Activated CD8-positive, alpha-beta memory T cell treated with anti-CD3 and anti-CD28 coated beads, Interleukin-2, amount 50 U/mL, for 48 hours (primary cell): Measurements from ENCODE around the gene CRYL1.
"Not testable (repeated sequence)": the region's sequence is repeated elsewhere in the genome, so short reads cannot be mapped to it uniquely, and the experiment has no call there.

Source experiments
- DNase-seq: peaks from one replicate; pipeline ENCODE4 v3.0.0-alpha.2; 2020

CRYL1 gene

GRCh38 chr13:20446900-20447299 lies 78.8 kb downstream of the CRYL1 start:
- DNase-seq, result no peak

- DNase-seq, result no peak
These were observed 79.3 kb downstream of the CRYL1 start for GRCh38 chr13:20446405-20446804.

- DNase-seq, result no peak
These were observed 82.8 kb downstream of the CRYL1 start for GRCh38 chr13:20442798-20443381.

GRCh38 chr13:20442375-20442774 lies 83.3 kb downstream of the CRYL1 start:
- DNase-seq, result no peak

GRCh38 chr13:20441879-20442278 lies 83.8 kb downstream of the CRYL1 start:
- DNase-seq, result no peak

GRCh38 chr13:20441056-20441455 lies 84.6 kb downstream of the CRYL1 start:
- no peak for DNase-seq

GRCh38 chr13:20439261-20439660 lies 86.4 kb downstream of the CRYL1 start:
- DNase-seq, result no peak

- no peak for DNase-seq
These were observed 86.9 kb downstream of the CRYL1 start for GRCh38 chr13:20438801-20439200.

GRCh38 chr13:20436505-20436904 lies 89.2 kb downstream of the CRYL1 start:
- DNase-seq, result no peak

- no peak for DNase-seq
These were observed 89.9 kb downstream of the CRYL1 start for GRCh38 chr13:20435616-20436368.

GRCh38 chr13:20434210-20434609 lies 91.4 kb downstream of the CRYL1 start:
- not testable (repeated sequence) for DNase-seq

- no peak for DNase-seq
These were observed 93.8 kb downstream of the CRYL1 start for GRCh38 chr13:20431687-20432384.

GRCh38 chr13:20431080-20431479 lies 94.6 kb downstream of the CRYL1 start:
- no peak for DNase-seq

- DNase-seq, result no peak
These were observed 95.4 kb downstream of the CRYL1 start for GRCh38 chr13:20430296-20430695.

GRCh38 chr13:20429682-20430081 lies 96.0 kb downstream of the CRYL1 start:
- DNase-seq, result no peak

- DNase-seq, result no peak
These were observed 96.7 kb downstream of the CRYL1 start for GRCh38 chr13:20428666-20429644.

- DNase-seq, result no peak
These were observed 98.8 kb downstream of the CRYL1 start for GRCh38 chr13:20426766-20427448.

GRCh38 chr13:20425819-20426219 lies 99.8 kb downstream of the CRYL1 start:
- no peak for DNase-seq

GRCh38 chr13:20424949-20425348 lies 100.7 kb downstream of the CRYL1 start:
- DNase-seq, result no peak

GRCh38 chr13:20424559-20424852 lies 101.2 kb downstream of the CRYL1 start:
- no peak for DNase-seq

- DNase-seq, result no peak
These were observed 103.3 kb downstream of the CRYL1 start for GRCh38 chr13:20422362-20422761.

- DNase-seq, result no peak
These were observed 104.7 kb downstream of the CRYL1 start for GRCh38 chr13:20420938-20421337.

- no peak for DNase-seq
These were observed 106.7 kb downstream of the CRYL1 start for GRCh38 chr13:20418953-20419352.
